Mucosa of gallbladder (tissue), 1 donor: ENCODE results near the gene UGT3A1. TPM values are rescaled to one million over a fixed set of nuclear protein-coding genes. Genes with fewer than 3 reads are reported as not detected.

Experiments used
- DNase-seq: peaks from one replicate; pipeline ENCODE4 v3.0.0-alpha.2; 2020; ENCODE audit warnings: low spot score
- total RNA-seq: library from RNA; stranded (reverse); gene quantifications from one replicate; pipeline ENCODE4 v1.2.1, GENCODE V29; 2021
- donor health status: DM: no; HTN: no; CAD: no.

The UGT3A1 gene
- total RNA-seq, 1 donor from 2014 or later, result not detected

- no peak for DNase-seq
Measured at GRCh38 chr5:35908228-35908627, 83.0 kb downstream of the UGT3A1 start.

GRCh38 chr5:35904443-35905132 lies 86.6 kb downstream of the UGT3A1 start:
- no peak for DNase-seq

- DNase-seq, result no peak
Measured at GRCh38 chr5:35903631-35904203, 87.5 kb downstream of the UGT3A1 start.

- no peak for DNase-seq
Measured at GRCh38 chr5:35902046-35902672, 89.0 kb downstream of the UGT3A1 start.

Other genes with a start within 250 kb of the UGT3A1 start
- gene IL7R, start 134.5 kb downstream of the UGT3A1 start, total RNA-seq, result 34.0 TPM
- not detected for gene CAPSL, start 52.8 kb downstream of the UGT3A1 start, total RNA-seq
- not detected for gene UGT3A2, start 75.5 kb upstream of the UGT3A1 start, total RNA-seq
- 13.9 TPM for gene LMBRD2, start 160.5 kb upstream of the UGT3A1 start, total RNA-seq
- 16.8 TPM for gene SKP2, start 160.7 kb upstream of the UGT3A1 start, total RNA-seq